GM12874 (cell line): ENCODE measurements around the gene REPS1.

Experiments
- CTCF ChIP-seq: IDR thresholded peaks from 2 replicates; pipeline ENCODE4 v1.5.1; 2011; ENCODE audit warnings: low read depth, mild to moderate bottlenecking, control low read depth, low read length, moderate library complexity; ENCODE audit not compliant: insufficient read depth

The REPS1 gene

GRCh38 chr6:139011980-139012379 lies 23.9 kb upstream of the REPS1 start:
- TF ChIP-seq CTCF: no peak

GRCh38 chr6:139010674-139011073 lies 22.6 kb upstream of the REPS1 start:
- TF ChIP-seq CTCF: no peak

- TF ChIP-seq CTCF: no peak
These were observed 20.1 kb upstream of the REPS1 start for GRCh38 chr6:139008117-139008516.

GRCh38 chr6:139007428-139007827 lies 19.4 kb upstream of the REPS1 start:
- no peak for TF ChIP-seq CTCF

GRCh38 chr6:139006477-139006876 lies 18.4 kb upstream of the REPS1 start:
- TF ChIP-seq CTCF: no peak

- no peak for TF ChIP-seq CTCF
These were observed 15.7 kb upstream of the REPS1 start for GRCh38 chr6:139003751-139004150.

GRCh38 chr6:138999949-139000725 lies 12.1 kb upstream of the REPS1 start:
- no peak for TF ChIP-seq CTCF
